Activated T-cell treated with anti-CD3 and anti-CD28 coated beads for 24 hours (primary cell): ENCODE measurements around the gene PNMA5.

Experiments used
- DNase-seq: peaks from one replicate; pipeline ENCODE4 v3.0.0-alpha.2; 2020; ENCODE audit warnings: low read depth

The PNMA5 gene

GRCh38 chrX:152958524-152959465 is 35.1 kb downstream of the PNMA5 start:
- peak; percentile 82 for DNase-seq

- no peak for DNase-seq
Observed at GRCh38 chrX:152958047-152958446, 35.9 kb downstream of the PNMA5 start.

DNA sequence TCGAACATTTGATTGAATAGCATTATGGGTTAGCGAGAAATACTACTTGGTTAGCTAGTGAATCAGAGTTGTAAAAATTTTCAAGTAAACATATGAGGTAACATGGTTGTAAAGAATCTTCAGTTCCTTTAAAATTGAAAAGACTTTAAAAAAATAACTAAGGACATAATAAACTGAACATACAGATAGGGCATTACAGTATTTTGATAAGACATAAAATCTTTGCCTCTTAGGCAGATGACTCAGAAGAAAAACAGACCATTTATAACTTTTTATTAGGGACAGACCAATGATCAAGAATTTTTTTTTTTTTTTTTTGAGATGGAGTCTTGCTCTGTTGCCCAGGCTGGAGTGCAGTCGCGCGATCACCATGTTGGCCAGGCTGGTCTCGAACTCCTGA is 43.1 kb downstream of the PNMA5 start:
- no peak for DNase-seq

- DNase-seq = no peak
Observed at GRCh38 chrX:152949114-152949513, 44.8 kb downstream of the PNMA5 start.

DNA sequence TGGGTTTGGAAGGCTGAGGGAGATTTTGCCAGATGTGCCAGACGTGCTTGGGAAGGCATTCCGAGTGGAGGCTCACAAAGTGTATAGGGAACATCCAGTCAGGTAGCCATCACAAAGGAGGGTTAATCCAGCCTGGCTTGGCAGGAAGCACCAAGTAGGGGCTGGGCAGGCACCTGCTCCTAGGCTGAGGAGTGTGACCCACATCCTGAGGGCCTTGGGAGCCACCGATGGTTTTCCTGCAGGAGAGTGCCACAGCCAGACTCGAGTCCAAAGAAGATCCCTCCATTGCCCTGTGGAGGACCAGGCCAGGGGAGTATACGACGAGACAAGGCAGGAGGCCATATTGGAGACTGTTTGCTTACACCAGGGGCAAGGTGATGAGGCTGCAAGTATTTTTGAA is 47.2 kb downstream of the PNMA5 start:
- DNase-seq = no peak

DNA sequence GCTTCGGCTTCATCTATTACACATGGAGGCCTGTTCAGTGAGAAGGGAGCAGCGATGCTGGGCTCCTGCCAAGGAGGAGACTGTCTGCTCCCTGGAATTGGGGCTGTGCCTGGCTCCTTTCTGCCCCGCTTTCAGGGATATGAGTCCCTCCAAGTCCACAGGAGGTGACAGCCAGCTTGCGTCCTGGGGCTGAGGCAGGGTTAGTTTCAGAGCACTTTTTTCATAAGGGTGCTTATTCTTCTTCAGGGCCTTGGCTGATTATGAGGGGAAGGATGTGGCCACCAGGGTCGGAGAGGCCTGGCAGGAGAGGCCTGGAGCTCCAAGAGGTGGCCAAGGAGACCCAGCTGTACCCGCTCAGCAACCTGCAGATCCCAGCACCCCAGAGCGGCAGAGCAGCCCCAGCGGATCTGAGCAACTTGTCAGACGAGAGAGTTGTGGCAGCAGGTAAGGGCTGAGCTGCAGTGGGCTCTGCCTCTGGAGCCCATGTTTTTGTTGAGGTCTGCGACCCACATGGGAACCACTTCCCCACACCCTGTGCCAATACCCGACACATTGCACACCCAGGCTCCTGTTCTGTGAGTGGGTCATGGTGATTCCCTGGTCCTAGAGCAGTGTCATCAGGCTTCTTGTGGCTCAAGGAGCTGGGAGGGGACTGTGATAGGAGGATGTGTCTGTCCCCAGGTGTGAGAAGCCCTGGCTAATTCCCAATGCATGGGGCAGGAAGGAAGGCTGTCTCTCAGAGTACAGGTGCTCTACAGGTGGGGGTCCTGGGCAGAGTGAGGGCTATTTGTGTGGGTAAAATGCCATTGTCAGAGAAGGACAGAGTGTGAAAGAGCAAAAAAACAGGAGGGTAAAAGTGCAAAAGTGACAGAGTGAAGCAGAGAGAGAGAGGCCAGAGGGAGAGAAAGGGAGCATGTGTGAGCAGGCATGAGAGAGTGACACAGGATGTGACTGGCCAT is 48.6 kb downstream of the PNMA5 start:
- DNase-seq = no peak

DNA sequence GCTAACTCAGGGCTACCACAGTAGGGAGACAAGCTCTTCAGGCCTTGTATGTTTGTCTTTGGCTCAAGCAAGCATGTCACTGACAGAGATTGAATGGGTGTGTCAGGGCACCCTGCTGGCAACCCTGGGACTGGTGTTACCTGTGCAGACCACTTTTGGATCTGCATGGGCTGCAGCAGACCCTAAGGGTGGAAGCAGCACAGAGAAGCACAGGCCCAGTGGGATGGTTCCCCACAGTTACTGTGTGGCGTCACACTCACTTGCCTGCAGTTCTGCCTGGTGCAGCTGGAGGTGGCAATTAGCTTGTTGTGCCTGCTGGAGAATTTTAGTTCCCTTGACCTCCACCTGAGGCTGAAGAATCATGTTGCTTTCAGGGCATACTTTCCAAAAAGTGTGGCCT is 50.1 kb downstream of the PNMA5 start:
- DNase-seq = no peak

DNA sequence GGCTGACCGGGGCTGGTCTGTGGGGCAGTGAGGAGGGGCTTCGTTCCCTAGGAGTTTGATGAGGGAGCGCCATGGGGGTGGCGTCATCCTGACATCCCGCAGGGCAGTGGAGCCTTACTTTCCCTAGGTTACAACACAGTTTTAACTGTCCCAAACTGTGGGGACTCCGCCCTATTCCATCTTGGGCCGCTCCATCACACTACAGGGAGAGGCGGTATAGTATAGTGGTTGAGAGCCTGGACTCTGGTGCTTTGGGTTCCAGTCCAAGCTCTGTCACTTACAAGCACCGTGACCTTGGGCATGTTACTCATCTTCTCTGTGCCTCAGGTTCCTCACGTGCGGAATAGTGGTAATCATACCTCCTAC is 51.9 kb downstream of the PNMA5 start:
- DNase-seq = no peak

DNA sequence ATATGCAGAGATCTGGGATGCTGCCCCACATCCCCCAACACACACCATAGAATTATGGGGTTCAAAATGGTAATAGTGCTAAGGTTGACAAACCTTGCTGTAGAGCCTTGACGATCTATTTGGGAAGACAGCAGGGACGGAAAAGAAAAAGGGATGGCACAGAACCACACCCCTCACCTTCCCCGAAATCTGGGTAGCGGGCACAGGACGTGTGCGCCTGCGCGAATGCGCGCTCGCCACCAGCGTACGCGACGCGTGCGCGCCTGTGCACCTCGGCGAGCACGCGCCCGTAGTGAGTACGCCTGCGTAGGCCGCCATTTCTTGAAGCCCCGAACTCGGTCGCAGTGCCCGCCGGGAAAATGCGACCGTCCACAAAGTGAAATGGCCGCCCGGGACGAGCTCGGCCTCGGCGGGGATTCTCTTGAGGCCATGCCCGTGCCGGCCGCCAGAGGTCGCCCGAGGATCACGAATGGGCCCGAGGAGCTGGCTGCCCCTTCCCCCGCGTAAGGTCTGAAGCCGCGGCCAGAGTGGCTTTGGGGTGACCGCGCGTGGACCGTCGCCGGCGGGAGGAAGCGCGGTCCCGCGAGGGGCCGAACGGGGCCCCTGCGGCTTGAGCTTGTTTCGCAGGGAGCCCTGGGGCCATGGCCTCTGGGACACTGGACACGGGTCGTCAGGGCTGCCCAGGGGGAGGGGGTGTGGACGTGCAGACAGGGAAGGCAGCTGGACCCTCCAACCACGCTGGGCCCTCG is 52.4 kb downstream of the PNMA5 start:
- peak; percentile 83 for DNase-seq
